Peyer's patch (tissue), 4 donors: ENCODE measurements around the gene PRM1.

Experiments used
- POLR2A ChIP-seq, 2 donors: fragments of 450-650 bp; IDR thresholded peaks; one replicate each; pipeline ENCODE4 v1.5.1; 2017; ENCODE audit warnings: antibody characterized with exemption in 2 of 2, mild to moderate bottlenecking in 2 of 2, moderate library complexity in 2 of 2
- TF ChIP-seq, protein P1 (sequence below), 6 experiments: fragments of 450-650 bp in 4 of 6; fragments of 200-600 bp in 2 of 6; sonication (generic) in 1 of 6; IDR thresholded peaks; one replicate each; pipeline ENCODE4 v1.5.1; 2017 to 2019; ENCODE audit warnings: antibody characterized with exemption in 6 of 6, mild to moderate bottlenecking in 3 of 6, moderate library complexity in 1 of 6

DNA sequence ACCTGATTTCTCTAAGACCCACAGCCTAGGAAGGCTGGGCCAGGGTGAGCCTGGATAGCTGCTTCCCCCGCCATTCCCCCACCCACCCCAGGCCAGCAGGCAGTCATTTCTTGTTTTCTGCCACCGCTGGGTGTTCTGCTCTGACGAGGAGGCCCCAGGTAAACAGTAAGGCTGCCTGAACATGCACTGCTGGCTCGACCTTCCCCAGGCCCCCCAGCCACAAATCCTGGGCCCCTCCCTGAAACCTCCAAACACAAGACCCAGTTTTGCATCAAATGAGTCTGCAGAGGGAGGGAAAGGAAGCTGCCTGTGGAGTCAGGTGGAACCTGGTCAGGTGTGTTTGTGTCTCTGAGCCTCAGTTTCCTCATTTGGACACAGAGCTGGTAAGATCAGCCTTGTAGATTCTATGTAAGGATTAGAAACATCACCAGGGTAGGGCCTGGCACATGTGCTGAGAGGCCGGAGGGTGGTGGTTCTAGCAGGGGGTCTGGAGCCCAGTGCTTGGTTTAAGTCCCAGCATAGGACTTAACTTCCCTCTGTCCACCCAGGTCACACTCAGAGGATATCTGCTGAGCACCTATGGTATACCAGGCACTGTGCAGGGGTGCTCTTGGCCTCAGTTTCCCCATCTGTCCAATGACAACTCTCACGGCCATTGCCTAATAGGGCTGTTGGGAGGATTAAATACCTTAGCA lies 18.9 kb upstream of the PRM1 start:
- TF ChIP-seq, protein P1, sequence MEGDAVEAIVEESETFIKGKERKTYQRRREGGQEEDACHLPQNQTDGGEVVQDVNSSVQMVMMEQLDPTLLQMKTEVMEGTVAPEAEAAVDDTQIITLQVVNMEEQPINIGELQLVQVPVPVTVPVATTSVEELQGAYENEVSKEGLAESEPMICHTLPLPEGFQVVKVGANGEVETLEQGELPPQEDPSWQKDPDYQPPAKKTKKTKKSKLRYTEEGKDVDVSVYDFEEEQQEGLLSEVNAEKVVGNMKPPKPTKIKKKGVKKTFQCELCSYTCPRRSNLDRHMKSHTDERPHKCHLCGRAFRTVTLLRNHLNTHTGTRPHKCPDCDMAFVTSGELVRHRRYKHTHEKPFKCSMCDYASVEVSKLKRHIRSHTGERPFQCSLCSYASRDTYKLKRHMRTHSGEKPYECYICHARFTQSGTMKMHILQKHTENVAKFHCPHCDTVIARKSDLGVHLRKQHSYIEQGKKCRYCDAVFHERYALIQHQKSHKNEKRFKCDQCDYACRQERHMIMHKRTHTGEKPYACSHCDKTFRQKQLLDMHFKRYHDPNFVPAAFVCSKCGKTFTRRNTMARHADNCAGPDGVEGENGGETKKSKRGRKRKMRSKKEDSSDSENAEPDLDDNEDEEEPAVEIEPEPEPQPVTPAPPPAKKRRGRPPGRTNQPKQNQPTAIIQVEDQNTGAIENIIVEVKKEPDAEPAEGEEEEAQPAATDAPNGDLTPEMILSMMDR (IDR thresholded peaks at IDR 0.05): no peak
- no peak for TF ChIP-seq POLR2A (IDR thresholded peaks at IDR 0.05)
